ENCODE data around the gene CD38. TPM values are rescaled to one million over a fixed set of nuclear protein-coding genes. Genes with fewer than 3 reads are reported as not detected.

The CD38 gene
- total and polyA plus RNA-seq, 3 donors from 2014 or later = 0.68 to 2.2 (median 1.0) TPM

DNA sequence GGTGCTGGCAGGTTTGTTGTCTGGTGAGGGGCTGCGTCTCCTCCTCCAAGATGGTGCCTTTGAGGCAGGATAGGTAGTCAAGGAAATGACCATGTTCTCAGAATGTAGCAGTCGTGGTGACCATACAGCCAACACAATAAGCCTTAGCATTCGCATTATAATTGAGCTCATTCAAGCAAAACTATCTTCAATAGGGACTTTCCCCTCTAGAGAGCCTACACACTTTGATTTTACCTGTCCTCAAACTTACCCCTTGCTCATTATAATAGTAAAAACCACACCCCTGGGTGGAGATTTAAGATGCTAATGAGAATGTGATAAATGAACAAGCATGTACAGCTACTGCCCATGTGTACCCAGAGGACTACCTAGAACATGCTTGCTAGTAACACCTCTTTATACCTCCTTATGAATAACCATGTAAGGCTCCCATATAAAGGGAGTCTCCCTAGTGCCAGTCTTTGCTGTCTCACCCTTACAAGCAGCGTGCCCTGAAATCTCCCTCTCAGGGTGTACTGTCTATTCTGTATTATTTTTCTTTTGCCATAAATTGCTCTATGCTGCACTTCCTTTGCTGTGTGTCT lies 112.2 kb downstream of the CD38 start:
- DNase-seq = no peak
- no peaks in the 10 kb centered on the region for H3K36me3 ChIP-seq (ENCODE audit: low read depth, missing control alignments)
- no peaks in the 10 kb centered on the region for H3K27me3 ChIP-seq
- TF ChIP-seq POLR2A (IDR thresholded peaks at IDR 0.05) = no peak
- TF ChIP-seq, protein P1, sequence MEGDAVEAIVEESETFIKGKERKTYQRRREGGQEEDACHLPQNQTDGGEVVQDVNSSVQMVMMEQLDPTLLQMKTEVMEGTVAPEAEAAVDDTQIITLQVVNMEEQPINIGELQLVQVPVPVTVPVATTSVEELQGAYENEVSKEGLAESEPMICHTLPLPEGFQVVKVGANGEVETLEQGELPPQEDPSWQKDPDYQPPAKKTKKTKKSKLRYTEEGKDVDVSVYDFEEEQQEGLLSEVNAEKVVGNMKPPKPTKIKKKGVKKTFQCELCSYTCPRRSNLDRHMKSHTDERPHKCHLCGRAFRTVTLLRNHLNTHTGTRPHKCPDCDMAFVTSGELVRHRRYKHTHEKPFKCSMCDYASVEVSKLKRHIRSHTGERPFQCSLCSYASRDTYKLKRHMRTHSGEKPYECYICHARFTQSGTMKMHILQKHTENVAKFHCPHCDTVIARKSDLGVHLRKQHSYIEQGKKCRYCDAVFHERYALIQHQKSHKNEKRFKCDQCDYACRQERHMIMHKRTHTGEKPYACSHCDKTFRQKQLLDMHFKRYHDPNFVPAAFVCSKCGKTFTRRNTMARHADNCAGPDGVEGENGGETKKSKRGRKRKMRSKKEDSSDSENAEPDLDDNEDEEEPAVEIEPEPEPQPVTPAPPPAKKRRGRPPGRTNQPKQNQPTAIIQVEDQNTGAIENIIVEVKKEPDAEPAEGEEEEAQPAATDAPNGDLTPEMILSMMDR (IDR thresholded peaks at IDR 0.05) = no peak
- 78 to 91% methylated on average over 4 of the region's 4 CpGs for WGBS, 2 donors
- H3K9me3 ChIP-seq = no peaks in the 10 kb centered on the region
- no peaks in the 10 kb centered on the region for H3K4me1 ChIP-seq
- intact Hi-C loops (cut with DNase I; ENCODE audit: low total_unique reads) = no loop called here
- H3K27ac ChIP-seq = no peak overlapping the region
- H3K4me3 ChIP-seq = no peak overlapping the region

DNA sequence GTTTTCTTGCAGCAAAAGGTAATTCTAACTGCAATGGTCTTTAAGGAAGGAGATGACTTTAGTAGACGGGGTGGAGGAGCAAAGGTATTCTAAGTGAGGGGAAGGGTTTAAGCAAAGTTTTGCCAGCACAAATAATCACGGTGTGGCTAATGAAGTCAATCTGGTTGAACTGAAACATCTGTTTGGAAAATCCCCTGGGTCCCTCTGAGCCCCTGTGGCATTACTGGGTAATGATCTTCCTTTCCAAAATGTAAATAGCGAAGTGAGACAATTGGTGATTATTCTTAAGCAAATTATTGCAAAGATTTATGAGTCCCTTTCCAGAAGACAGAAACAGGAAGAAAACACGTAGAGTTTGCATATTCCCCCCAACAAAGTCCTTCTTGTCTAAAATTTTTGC lies 113.2 kb downstream of the CD38 start:
- intact Hi-C loops (cut with DNase I; ENCODE audit: low total_unique reads) = no loop called here
- TF ChIP-seq, protein P1 (IDR thresholded peaks at IDR 0.05) = no peak
- no peak for TF ChIP-seq POLR2A (IDR thresholded peaks at IDR 0.05)
- no peaks in the 10 kb centered on the region for H3K9me3 ChIP-seq
- no peaks in the 10 kb centered on the region for H3K27me3 ChIP-seq
- H3K27ac ChIP-seq = no peak overlapping the region
- H3K4me3 ChIP-seq = no peak overlapping the region
- H3K4me1 ChIP-seq = no peaks in the 10 kb centered on the region
- 72 to 76% methylated on average over 4 of the region's 4 CpGs for WGBS, 2 donors
- no peak for DNase-seq
- H3K36me3 ChIP-seq (ENCODE audit: low read depth, missing control alignments) = no peaks in the 10 kb centered on the region

DNA sequence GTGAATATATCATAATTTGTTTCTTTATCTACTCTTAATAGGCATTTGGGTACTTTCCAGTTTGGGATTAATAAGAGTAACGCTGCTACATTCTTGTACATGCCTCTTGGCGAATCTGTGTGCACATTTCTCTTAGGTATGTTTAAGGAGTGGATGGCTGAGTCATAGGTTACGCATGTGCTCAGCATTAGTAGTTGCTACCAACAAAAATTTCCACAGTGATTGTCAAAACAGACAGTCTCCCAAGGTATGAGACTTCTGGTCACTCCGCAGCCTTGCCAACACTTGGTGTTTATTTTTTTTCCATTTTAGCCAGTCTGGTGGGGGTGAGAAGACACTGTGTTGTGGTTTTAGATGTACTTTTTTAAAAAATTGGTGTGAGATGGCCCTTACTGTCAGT lies 115.8 kb downstream of the CD38 start:
- Histone ChIP-seq H3K27ac (no peak overlapping the region), H3K36me3 (ENCODE audit: low read depth, missing control alignments) (no peaks in the 10 kb centered on the region), H3K9me3 (no peaks in the 10 kb centered on the region), H3K4me3 (no peak overlapping the region), H3K27me3 (no peaks in the 10 kb centered on the region), H3K4me1 (no peaks in the 10 kb centered on the region)
- no peak for DNase-seq
- TF ChIP-seq POLR2A (IDR thresholded peaks at IDR 0.05) = no peak
- TF ChIP-seq, protein P1 (IDR thresholded peaks at IDR 0.05) = no peak
- intact Hi-C loops (cut with DNase I; ENCODE audit: low total_unique reads) = no loop called here
- WGBS, 2 donors = 88 to 91% methylated on average over 4 of the region's 4 CpGs

DNA sequence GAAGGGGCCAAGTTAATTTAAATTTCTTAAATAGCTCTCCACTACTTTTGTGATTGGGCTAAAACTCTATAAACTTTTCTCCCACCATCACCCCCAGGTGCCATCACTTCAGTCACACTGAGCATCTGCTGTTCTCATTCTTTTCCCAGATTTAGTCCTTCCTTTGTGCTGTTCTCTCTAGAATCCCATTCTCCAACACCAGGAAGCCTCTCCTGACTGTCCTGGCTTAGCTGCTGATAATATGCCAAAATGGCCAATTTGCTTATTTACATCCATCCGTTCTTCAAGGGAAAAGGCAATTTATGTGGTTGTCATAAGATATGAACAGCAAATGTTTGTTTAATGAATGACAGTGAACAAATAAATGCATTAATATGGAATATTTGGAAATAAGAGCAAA lies 116.3 kb downstream of the CD38 start:
- no peak for DNase-seq
- TF ChIP-seq POLR2A (IDR thresholded peaks at IDR 0.05) = no peak
- TF ChIP-seq, protein P1 (IDR thresholded peaks at IDR 0.05) = no peak
- intact Hi-C loops (cut with DNase I; ENCODE audit: low total_unique reads) = no loop called here
- no peaks in the 10 kb centered on the region for H3K9me3 ChIP-seq
- 93 to 97% methylated on average over 1 of the region's 1 CpG for WGBS, 2 donors
- H3K4me1 ChIP-seq = no peaks in the 10 kb centered on the region
- no peak overlapping the region for H3K27ac ChIP-seq
- no peaks in the 10 kb centered on the region for H3K36me3 ChIP-seq (ENCODE audit: low read depth, missing control alignments)
- no peak overlapping the region for H3K4me3 ChIP-seq
- H3K27me3 ChIP-seq = no peaks in the 10 kb centered on the region
